NOMO-1 treated with DMSO at 0.1 percent for 48 hours (cell line): ENCODE data around the gene COP1.
A peak's percentile ranks its signal among the peaks of the same experiment; 100 is the strongest.
"Not testable (repeated sequence)": the region's sequence is repeated elsewhere in the genome, so short reads cannot be mapped to it uniquely, and the experiment has no call there.

Experiments
- DNase-seq: peaks from one replicate; lab custom pipeline; 2025; ENCODE audit not compliant: unreplicated experiment; lab: John Stamatoyannopoulos, UW

COP1 gene

GRCh38 chr1:176051402-176051801 lies 155.7 kb downstream of the COP1 start:
- no peak for DNase-seq

GRCh38 chr1:176049582-176049981 lies 157.5 kb downstream of the COP1 start:
- no peak for DNase-seq

- DNase-seq = no peak
These were observed 160.2 kb downstream of the COP1 start for GRCh38 chr1:176046926-176047325.

- DNase-seq = no peak
These were observed 163.5 kb downstream of the COP1 start for GRCh38 chr1:176043537-176043936.

- no peak for DNase-seq
These were observed 173.2 kb downstream of the COP1 start for GRCh38 chr1:176033881-176034280.

- DNase-seq = no peak
These were observed 173.6 kb downstream of the COP1 start for GRCh38 chr1:176033474-176033873.

GRCh38 chr1:176032040-176032645 lies 174.9 kb downstream of the COP1 start:
- no peak for DNase-seq

GRCh38 chr1:176029609-176030008 lies 177.5 kb downstream of the COP1 start:
- no peak for DNase-seq

- no peak for DNase-seq
These were observed 177.9 kb downstream of the COP1 start for GRCh38 chr1:176029155-176029554.

GRCh38 chr1:176027934-176028333 lies 179.2 kb downstream of the COP1 start:
- not testable (repeated sequence) for DNase-seq

- no peak for DNase-seq
These were observed 184.5 kb downstream of the COP1 start for GRCh38 chr1:176022574-176022973.

GRCh38 chr1:176017722-176018121 lies 189.4 kb downstream of the COP1 start:
- DNase-seq = peak; percentile 60

GRCh38 chr1:176009951-176010350 lies 197.1 kb downstream of the COP1 start:
- DNase-seq = no peak

GRCh38 chr1:176007756-176008389 lies 199.2 kb downstream of the COP1 start:
- DNase-seq = not testable (repeated sequence)

- not testable (repeated sequence) for DNase-seq
These were observed 212.4 kb downstream of the COP1 start for GRCh38 chr1:175994660-175995059.

GRCh38 chr1:175992825-175993224 lies 214.3 kb downstream of the COP1 start:
- DNase-seq = not testable (repeated sequence)

- not testable (repeated sequence) for DNase-seq
These were observed 214.9 kb downstream of the COP1 start for GRCh38 chr1:175992202-175992601.

- DNase-seq = no peak
These were observed 222.3 kb downstream of the COP1 start for GRCh38 chr1:175984813-175985212.

GRCh38 chr1:175984057-175984812 lies 222.9 kb downstream of the COP1 start:
- no peak for DNase-seq

- DNase-seq = not testable (repeated sequence)
These were observed 223.7 kb downstream of the COP1 start for GRCh38 chr1:175983363-175983762.

- DNase-seq = no peak
These were observed 226.0 kb downstream of the COP1 start for GRCh38 chr1:175981128-175981527.

- no peak for DNase-seq
These were observed 228.2 kb downstream of the COP1 start for GRCh38 chr1:175978926-175979325.
